ENCODE measurements around the gene UTS2R.

DNA sequence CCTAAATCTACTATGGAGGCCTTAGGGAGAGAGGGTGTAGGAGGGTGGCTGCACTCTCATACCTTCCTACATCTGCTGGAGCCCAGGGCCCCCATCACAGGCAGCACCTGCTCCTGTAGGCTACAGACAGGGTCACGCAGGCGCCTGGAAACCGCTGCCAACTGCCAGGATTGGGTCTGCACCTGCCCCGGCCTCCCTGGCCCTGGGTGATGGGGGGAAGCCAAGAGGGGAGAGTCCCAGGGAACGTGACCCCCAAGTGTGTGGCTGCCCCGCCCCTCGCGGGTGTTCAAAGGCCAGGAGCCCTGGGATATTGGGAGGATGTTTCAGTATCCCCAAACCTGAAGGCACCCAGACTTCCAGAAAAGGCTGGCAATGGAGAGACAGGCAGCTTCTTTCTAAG is 18.1 kb upstream of the UTS2R start:
- TF ChIP-seq YY1 (IDR thresholded peaks at IDR 0.05; ENCODE audit: insufficient read depth, insufficient read length) (no peak), ZNF274 (IDR thresholded peaks at IDR 0.05; ENCODE audit: low read depth, low read length) (no peak)

Data from NT2/D1 (cell line).